ENCODE data around the gene GRIP2. TPM values are rescaled to one million over a fixed set of nuclear protein-coding genes. Genes with fewer than 3 reads are reported as not detected.

The GRIP2 gene
- total RNA-seq, 1 experiment from 2014 or later, result 4.5 TPM

DNA sequence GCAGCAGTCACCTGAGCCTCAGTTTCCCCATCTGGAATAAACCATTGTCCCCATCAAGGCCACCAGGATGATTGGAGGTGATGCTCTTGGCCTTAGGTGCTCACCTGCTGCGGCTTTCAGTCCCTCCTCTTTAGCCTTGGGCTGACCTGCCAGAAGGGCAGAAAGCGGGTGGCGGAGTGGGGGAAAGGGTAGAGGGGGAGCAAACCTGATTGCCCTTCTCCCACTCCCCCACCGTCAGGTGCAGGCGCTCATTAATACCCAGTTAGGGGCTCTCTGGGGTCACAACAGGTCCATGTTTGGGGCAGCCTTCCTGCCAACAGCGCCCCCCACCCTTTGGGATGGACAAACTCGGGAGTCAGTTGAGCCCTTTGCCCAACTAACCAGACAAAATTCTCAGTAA, 50.5 kb downstream of the GRIP2 start:
- intact Hi-C loops (cut with micrococcal nuclease; ENCODE audit: unreplicated experiment), result no loop called here
- peaks cover 4% of the 10 kb centered on the region for H3K4me1 ChIP-seq
- ChIA-PET POLR2A (no interaction called here), CTCF (no interaction called here)
- peaks cover 29% of the 10 kb centered on the region for H3K36me3 Mint-ChIP-seq (ENCODE audit: insufficient read depth, unreplicated experiment)
- H3K27ac Mint-ChIP-seq (ENCODE audit: unreplicated experiment), result no peak overlapping the region
- no peak for DNase-seq
- TF ChIP-seq, protein P1, sequence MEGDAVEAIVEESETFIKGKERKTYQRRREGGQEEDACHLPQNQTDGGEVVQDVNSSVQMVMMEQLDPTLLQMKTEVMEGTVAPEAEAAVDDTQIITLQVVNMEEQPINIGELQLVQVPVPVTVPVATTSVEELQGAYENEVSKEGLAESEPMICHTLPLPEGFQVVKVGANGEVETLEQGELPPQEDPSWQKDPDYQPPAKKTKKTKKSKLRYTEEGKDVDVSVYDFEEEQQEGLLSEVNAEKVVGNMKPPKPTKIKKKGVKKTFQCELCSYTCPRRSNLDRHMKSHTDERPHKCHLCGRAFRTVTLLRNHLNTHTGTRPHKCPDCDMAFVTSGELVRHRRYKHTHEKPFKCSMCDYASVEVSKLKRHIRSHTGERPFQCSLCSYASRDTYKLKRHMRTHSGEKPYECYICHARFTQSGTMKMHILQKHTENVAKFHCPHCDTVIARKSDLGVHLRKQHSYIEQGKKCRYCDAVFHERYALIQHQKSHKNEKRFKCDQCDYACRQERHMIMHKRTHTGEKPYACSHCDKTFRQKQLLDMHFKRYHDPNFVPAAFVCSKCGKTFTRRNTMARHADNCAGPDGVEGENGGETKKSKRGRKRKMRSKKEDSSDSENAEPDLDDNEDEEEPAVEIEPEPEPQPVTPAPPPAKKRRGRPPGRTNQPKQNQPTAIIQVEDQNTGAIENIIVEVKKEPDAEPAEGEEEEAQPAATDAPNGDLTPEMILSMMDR (IDR thresholded peaks at IDR 0.05; ENCODE audit: insufficient read depth in 1 of 2, low read depth in 1 of 2, low read length in 1 of 2, severe bottlenecking in 1 of 2, unreplicated experiment in 1 of 2), result no peak
- H3K4me3 Mint-ChIP-seq (ENCODE audit: unreplicated experiment), result no peak overlapping the region
- no peaks in the 10 kb centered on the region for H3K9me3 Mint-ChIP-seq (ENCODE audit: unreplicated experiment)
- no peaks in the 10 kb centered on the region; the same call in 1 of the 2 replicates for H3K36me3 ChIP-seq (ENCODE audit: control insufficient read depth, insufficient read depth, low read length)
- H3K27me3 Mint-ChIP-seq (ENCODE audit: insufficient read depth, unreplicated experiment), result no peaks in the 10 kb centered on the region
- BruUV-seq (replicated peaks), result no TSS peak
- no peaks in the 10 kb centered on the region for H3K4me1 Mint-ChIP-seq (ENCODE audit: low read depth, unreplicated experiment)
- H3K27me3 ChIP-seq (replicated peaks; ENCODE audit: control insufficient read depth, insufficient read depth, low read length), result no peaks in the 10 kb centered on the region
- no peaks in the 10 kb centered on the region for H3K9me3 ChIP-seq
- H3K4me3 ChIP-seq (ENCODE audit: low read depth, low read length), result no peak overlapping the region

DNA sequence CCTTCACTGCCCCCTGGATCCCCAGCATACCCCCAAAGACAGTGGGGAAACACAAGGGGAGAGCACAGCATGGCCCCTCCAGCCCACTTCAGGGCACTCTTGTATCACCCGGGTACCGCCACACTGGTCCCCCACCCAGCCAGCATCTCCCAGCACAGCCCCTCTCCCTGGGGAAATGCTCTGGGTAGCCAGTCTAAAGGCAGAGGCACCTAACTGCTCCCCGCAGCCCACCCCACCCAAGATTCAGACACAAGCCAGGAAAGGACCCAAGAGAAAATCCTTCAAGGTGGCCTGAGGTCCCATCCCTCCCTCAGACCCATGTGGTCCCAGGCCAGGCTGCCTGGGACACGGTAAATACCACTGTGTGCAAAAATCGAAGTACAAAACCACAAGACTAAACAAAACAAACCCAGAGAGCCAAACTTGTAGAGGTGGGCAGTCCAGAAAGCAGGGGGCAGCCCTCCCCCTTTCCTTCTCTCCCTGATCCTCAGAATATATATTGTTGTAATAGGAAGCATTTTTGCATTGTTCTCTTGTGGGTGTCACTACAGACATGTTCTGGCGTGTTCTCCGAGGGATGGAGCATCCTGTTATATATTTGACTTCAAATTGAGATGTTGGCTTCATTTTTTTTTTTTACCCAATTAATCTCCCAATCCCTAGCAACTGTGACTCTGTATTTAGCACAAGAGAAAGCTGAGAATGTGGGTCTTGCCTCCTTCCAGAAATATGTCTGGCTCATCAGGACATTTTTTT, 51.7 kb downstream of the GRIP2 start:
- POLR2A ChIA-PET, result no interaction called here
- Histone ChIP-seq H3K27me3 (replicated peaks; ENCODE audit: control insufficient read depth, insufficient read depth, low read length) (no peaks in the 10 kb centered on the region), H3K36me3 (ENCODE audit: control insufficient read depth, insufficient read depth, low read length) (no peaks in the 10 kb centered on the region; the same call in 1 of the 2 replicates), H3K4me3 (ENCODE audit: low read depth, low read length) (no peak overlapping the region), H3K9me3 (no peaks in the 10 kb centered on the region), H3K4me1 (no peaks in the 10 kb centered on the region)
- Mint-ChIP-seq H3K9me3 (ENCODE audit: unreplicated experiment) (no peaks in the 10 kb centered on the region), H3K27ac (ENCODE audit: unreplicated experiment) (no peak overlapping the region), H3K27me3 (ENCODE audit: insufficient read depth, unreplicated experiment) (no peaks in the 10 kb centered on the region), H3K36me3 (ENCODE audit: insufficient read depth, unreplicated experiment) (peaks cover 38% of the 10 kb centered on the region), H3K4me1 (ENCODE audit: low read depth, unreplicated experiment) (no peaks in the 10 kb centered on the region), H3K4me3 (ENCODE audit: unreplicated experiment) (no peak overlapping the region)
- intact Hi-C loops (cut with micrococcal nuclease; ENCODE audit: unreplicated experiment), result no loop called here
- no peak for DNase-seq
- TF ChIP-seq, protein P1 (IDR thresholded peaks at IDR 0.05; ENCODE audit: insufficient read depth in 1 of 2, low read depth in 1 of 2, low read length in 1 of 2, severe bottlenecking in 1 of 2, unreplicated experiment in 1 of 2), result no peak
- CTCF ChIA-PET, result no interaction called here
- no TSS peak for BruUV-seq (replicated peaks)

DNA sequence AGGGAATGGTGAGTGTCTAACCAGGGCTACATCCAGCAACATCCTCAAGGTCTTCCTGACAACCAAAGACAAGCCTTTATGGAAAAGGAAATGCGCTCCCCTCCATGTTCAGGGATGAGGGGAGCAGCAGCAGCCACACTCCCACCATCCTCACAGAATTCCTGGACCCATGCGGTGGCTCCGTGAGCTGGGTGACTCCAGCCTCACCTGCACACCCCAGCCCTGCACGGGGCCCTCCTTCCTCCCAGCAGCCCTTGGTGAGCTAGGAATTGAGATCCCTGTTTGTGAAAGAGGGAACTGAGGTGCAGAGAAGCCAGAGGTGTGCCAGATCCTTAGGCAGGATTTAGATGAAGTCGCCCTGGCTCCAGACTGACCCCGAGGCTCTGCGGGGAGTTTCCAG, 52.3 kb downstream of the GRIP2 start:
- no TSS peak for BruUV-seq (replicated peaks)
- ChIA-PET CTCF (no interaction called here), POLR2A (no interaction called here)

More for the DNA sequence above, 52.3 kb downstream of the GRIP2 start:
- Mint-ChIP-seq H3K27me3 (ENCODE audit: insufficient read depth, unreplicated experiment) (no peaks in the 10 kb centered on the region), H3K4me1 (ENCODE audit: low read depth, unreplicated experiment) (no peaks in the 10 kb centered on the region), H3K27ac (ENCODE audit: unreplicated experiment) (no peak overlapping the region), H3K4me3 (ENCODE audit: unreplicated experiment) (no peak overlapping the region), H3K9me3 (ENCODE audit: unreplicated experiment) (no peaks in the 10 kb centered on the region), H3K36me3 (ENCODE audit: insufficient read depth, unreplicated experiment) (peaks cover 43% of the 10 kb centered on the region)
- Histone ChIP-seq H3K9me3 (no peaks in the 10 kb centered on the region), H3K27me3 (replicated peaks; ENCODE audit: control insufficient read depth, insufficient read depth, low read length) (no peaks in the 10 kb centered on the region), H3K4me1 (no peaks in the 10 kb centered on the region), H3K36me3 (ENCODE audit: control insufficient read depth, insufficient read depth, low read length) (no peaks in the 10 kb centered on the region; the same call in 1 of the 2 replicates), H3K4me3 (ENCODE audit: low read depth, low read length) (no peak overlapping the region)
- no peak for DNase-seq
- intact Hi-C loops (cut with micrococcal nuclease; ENCODE audit: unreplicated experiment), result no loop called here
- TF ChIP-seq, protein P1 (IDR thresholded peaks at IDR 0.05; ENCODE audit: insufficient read depth in 1 of 2, low read depth in 1 of 2, low read length in 1 of 2, severe bottlenecking in 1 of 2, unreplicated experiment in 1 of 2), result no peak
